Keratinocyte (primary cell): ENCODE measurements around the gene LIN9.

ENCODE experiments used
- EZH2 ChIP-seq: IDR thresholded peaks from one replicate; pipeline ENCODE4 v1.6.1; 2012; ENCODE audit warnings: inconsistent platforms, mild to moderate bottlenecking, low read length, moderate library complexity
- TF ChIP-seq, protein P1 (sequence below), 3 experiments: IDR thresholded peaks in 1 of 3; conservative IDR thresholded peaks in 1 of 3; optimal IDR thresholded peaks in 1 of 3; 2 replicates in 2 of 3; 3 replicates in 1 of 3; pipeline versions ENCODE3 to v1.5.1; 2011; ENCODE audit warnings: low read length in 3 of 3, mild to moderate bottlenecking in 3 of 3, moderate library complexity in 2 of 3, control low read depth in 1 of 3, inconsistent platforms in 1 of 3; ENCODE audit not compliant: insufficient read depth in 2 of 3; ENCODE audit errors: extremely low read depth in 1 of 3

DNA sequence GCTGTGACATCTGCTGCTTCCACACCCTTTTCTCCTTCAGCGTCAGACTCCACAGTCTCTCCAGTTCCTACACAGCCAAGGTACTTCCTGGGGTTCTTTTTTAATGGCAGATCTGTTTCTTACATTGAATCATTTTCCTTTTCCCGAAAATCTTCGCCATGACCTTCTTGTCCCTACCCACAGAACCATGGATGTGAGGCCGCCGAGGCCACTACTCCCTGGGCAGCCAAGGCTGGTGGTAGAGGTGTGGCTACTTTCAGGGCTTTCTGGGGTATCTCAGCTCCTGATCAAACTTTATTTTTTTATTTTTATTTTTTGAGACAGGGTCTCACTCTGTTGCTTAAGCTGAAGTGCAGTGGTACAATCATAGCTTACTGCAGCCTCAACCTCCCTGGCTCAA, 9.5 kb upstream of the LIN9 start:
- TF ChIP-seq, protein P1, sequence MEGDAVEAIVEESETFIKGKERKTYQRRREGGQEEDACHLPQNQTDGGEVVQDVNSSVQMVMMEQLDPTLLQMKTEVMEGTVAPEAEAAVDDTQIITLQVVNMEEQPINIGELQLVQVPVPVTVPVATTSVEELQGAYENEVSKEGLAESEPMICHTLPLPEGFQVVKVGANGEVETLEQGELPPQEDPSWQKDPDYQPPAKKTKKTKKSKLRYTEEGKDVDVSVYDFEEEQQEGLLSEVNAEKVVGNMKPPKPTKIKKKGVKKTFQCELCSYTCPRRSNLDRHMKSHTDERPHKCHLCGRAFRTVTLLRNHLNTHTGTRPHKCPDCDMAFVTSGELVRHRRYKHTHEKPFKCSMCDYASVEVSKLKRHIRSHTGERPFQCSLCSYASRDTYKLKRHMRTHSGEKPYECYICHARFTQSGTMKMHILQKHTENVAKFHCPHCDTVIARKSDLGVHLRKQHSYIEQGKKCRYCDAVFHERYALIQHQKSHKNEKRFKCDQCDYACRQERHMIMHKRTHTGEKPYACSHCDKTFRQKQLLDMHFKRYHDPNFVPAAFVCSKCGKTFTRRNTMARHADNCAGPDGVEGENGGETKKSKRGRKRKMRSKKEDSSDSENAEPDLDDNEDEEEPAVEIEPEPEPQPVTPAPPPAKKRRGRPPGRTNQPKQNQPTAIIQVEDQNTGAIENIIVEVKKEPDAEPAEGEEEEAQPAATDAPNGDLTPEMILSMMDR (optimal IDR thresholded peaks at IDR 0.05 in 1 of 3, IDR thresholded peaks at IDR 0.05 in 1 of 3, conservative IDR thresholded peaks at IDR 0.05 in 1 of 3; ENCODE audit: extremely low read depth in 1 of 3, insufficient read depth in 2 of 3, low read length in 3 of 3): no peak
- no peak for TF ChIP-seq EZH2
